Caco-2 (cell line): ENCODE data around the gene SPECC1. TPM values are rescaled to one million over a fixed set of nuclear protein-coding genes. Genes with fewer than 3 reads are reported as not detected.

Source experiments
- BruUV-seq: library from RNA; stranded (reverse); fragments of 400-500 nt; replicated peaks from 2 replicates; lab custom pipeline; 2021; lab: Mats Ljungman, UMichigan
- CTCF ChIA-PET: fragments of 300-600 bp; sonication (Branson Sonifier 250); formaldehyde crosslinking; loops from one replicate; lab custom pipeline; 2022; ENCODE audit warnings: antibody characterized with exemption; lab: Charles Lee
- POLR2A ChIA-PET: fragments of 300-600 bp; sonication (Branson Sonifier 250); formaldehyde crosslinking; loops from one replicate; lab custom pipeline; 2022; ENCODE audit warnings: antibody characterized with exemption; lab: Charles Lee
- DNase-seq, 2 experiments: peaks; one replicate each; pipeline versions ENCODE4 v3.0.0 to v3.0.0-alpha.2; 2020 to 2022
- H3K27me3 ChIP-seq: replicated peaks from 2 replicates; pipeline ENCODE4 v1.6.0; 2011; ENCODE audit warnings: low read length; ENCODE audit not compliant: control insufficient read depth, insufficient read depth
- H3K36me3 ChIP-seq: 2 replicates; pipeline ENCODE4 v1.5.1; 2011; ENCODE audit warnings: low read length; ENCODE audit not compliant: control insufficient read depth, insufficient read depth
- H3K4me1 ChIP-seq: fragments of 250-450 bp; sonication (Bioruptor Pico); 2 replicates; pipeline ENCODE4 v1.5.1; 2020; ENCODE audit warnings: mild to moderate bottlenecking
- H3K4me3 ChIP-seq: 2 replicates; pipeline ENCODE4 v1.5.1; 2011; ENCODE audit warnings: low read depth, mild to moderate bottlenecking, control low read depth, low read length
- H3K9me3 ChIP-seq: fragments of 250-450 bp; sonication (Bioruptor Pico); 2 replicates; pipeline ENCODE4 v1.5.1; 2020; ENCODE audit warnings: mild to moderate bottlenecking, moderate library complexity
- H3K27ac Mint-ChIP-seq: one replicate; pipeline ENCODE4 v1.8.0; 2022; ENCODE audit warnings: mixed read lengths; ENCODE audit not compliant: unreplicated experiment
- H3K27me3 Mint-ChIP-seq: one replicate; pipeline ENCODE4 v1.8.0; 2022; ENCODE audit warnings: mixed read lengths; ENCODE audit not compliant: insufficient read depth, unreplicated experiment
- H3K36me3 Mint-ChIP-seq: one replicate; pipeline ENCODE4 v1.8.0; 2022; ENCODE audit warnings: mild to moderate bottlenecking, mixed read lengths; ENCODE audit not compliant: insufficient read depth, unreplicated experiment
- H3K4me1 Mint-ChIP-seq: one replicate; pipeline ENCODE4 v1.8.0; 2022; ENCODE audit warnings: low read depth, mixed read lengths; ENCODE audit not compliant: unreplicated experiment
- H3K4me3 Mint-ChIP-seq: one replicate; pipeline ENCODE4 v1.8.0; 2022; ENCODE audit warnings: mild to moderate bottlenecking, moderate library complexity, mixed read lengths; ENCODE audit not compliant: unreplicated experiment
- H3K9me3 Mint-ChIP-seq: one replicate; pipeline ENCODE4 v1.8.0; 2022; ENCODE audit warnings: mixed read lengths; ENCODE audit not compliant: unreplicated experiment
- CTCF ChIP-seq, 2 experiments: fragments of 200-600 bp in 1 of 2; IDR thresholded peaks; 1 replicate in 1 of 2; 2 replicates in 1 of 2; pipeline versions ENCODE4 v1.5.1 to v1.8.0; 2011 to 2022; ENCODE audit warnings: antibody characterized with exemption in 1 of 2, control low read depth in 1 of 2, inconsistent platforms in 1 of 2, low read depth in 1 of 2, low read length in 1 of 2, mild to moderate bottlenecking in 1 of 2, moderate library complexity in 1 of 2; ENCODE audit not compliant: insufficient read depth in 1 of 2, severe bottlenecking in 1 of 2, unreplicated experiment in 1 of 2
- intact Hi-C: fragments of 100-400 bp; cut with micrococcal nuclease; formaldehyde crosslinking; loops from one replicate; pipeline ENCODE4 v1.10.0; 2022; ENCODE audit not compliant: unreplicated experiment
- total RNA-seq: library from RNA; stranded (reverse); gene quantifications from 2 replicates; pipeline ENCODE4 v1.2.3, GENCODE V29; 2022

The SPECC1 gene
- total RNA-seq, 1 experiment from 2014 or later, result 123 TPM

DNA sequence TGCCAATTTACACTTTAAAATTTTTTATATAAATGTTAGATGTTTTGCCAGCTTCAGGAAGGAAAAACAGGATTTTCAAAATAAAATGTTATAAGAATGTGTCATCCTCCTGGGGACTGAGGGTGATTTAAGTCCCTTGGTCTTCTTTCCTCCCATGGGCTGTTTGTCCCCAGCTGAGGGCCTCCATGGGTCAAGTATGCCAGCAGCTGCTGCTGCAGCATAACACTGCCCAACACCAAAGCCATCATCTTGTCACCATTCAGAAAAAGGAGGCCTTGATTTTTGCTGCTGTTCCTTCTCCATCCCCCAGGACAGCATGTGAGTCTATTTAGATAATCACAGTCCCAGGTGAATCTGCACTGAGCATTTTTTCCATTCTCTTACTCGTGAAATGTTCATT is 269.6 kb downstream of the SPECC1 start:
- CTCF ChIA-PET, result interaction anchor here (0.6 kb wide), 1 partner anchor 55 kb away, joined by 4 read pairs; no protein-coding TSS in a partner anchor
- BruUV-seq, result no TSS peak
- no peak for TF ChIP-seq CTCF (IDR thresholded peaks at IDR 0.05; ENCODE audit: insufficient read depth in 1 of 2, low read depth in 1 of 2, low read length in 1 of 2, severe bottlenecking in 1 of 2, unreplicated experiment in 1 of 2)
- Histone ChIP-seq H3K9me3 (no peaks in the 10 kb centered on the region), H3K4me1 (no peaks in the 10 kb centered on the region), H3K27me3 (no peaks in the 10 kb centered on the region), H3K4me3 (no peak overlapping the region), H3K36me3 (no peaks in the 10 kb centered on the region)
- Mint-ChIP-seq H3K4me3 (no peak overlapping the region), H3K27me3 (no peaks in the 10 kb centered on the region), H3K9me3 (no peaks in the 10 kb centered on the region), H3K27ac (no peak overlapping the region), H3K36me3 (peaks cover 23% of the 10 kb centered on the region), H3K4me1 (no peaks in the 10 kb centered on the region)
- intact Hi-C loops, result loop anchor here (5.0 kb wide), 1 partner anchor 52 kb away; no protein-coding TSS in a partner anchor
- no peak for DNase-seq
- POLR2A ChIA-PET, result no interaction called here

DNA sequence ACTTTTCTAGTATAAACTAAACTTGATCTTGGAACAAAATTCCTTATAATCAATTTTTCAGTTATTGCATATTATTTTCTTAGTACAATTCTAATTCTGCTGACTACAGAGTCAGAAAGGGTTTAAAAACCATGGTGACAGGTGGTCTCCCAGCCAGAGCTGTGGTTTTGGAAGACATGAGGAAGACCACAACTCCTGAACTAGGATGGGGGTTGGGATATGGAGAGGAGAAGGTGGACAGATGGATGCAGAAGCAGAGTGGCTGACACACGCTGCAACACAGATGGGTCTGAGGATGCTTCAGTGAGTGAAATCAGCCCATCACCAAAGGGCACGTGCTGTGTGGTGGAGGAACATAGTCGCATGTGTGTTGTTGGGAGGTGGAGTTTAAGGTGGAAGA is 270.5 kb downstream of the SPECC1 start:
- Histone ChIP-seq H3K9me3 (no peaks in the 10 kb centered on the region), H3K27me3 (no peaks in the 10 kb centered on the region), H3K36me3 (no peaks in the 10 kb centered on the region), H3K4me3 (no peak overlapping the region), H3K4me1 (no peaks in the 10 kb centered on the region)
- no peaks in the 10 kb centered on the region for H3K27me3 Mint-ChIP-seq
- BruUV-seq, result no TSS peak
- DNase-seq, result no peak
- H3K4me1 Mint-ChIP-seq, result no peaks in the 10 kb centered on the region
- TF ChIP-seq CTCF (IDR thresholded peaks at IDR 0.05; ENCODE audit: insufficient read depth in 1 of 2, low read depth in 1 of 2, low read length in 1 of 2, severe bottlenecking in 1 of 2, unreplicated experiment in 1 of 2), result no peak
- no peak overlapping the region for H3K27ac Mint-ChIP-seq
- ChIA-PET CTCF (no interaction called here), POLR2A (no interaction called here)
- H3K4me3 Mint-ChIP-seq, result no peak overlapping the region
- no peaks in the 10 kb centered on the region for H3K9me3 Mint-ChIP-seq
- peaks cover 23% of the 10 kb centered on the region for H3K36me3 Mint-ChIP-seq
- intact Hi-C loops, result loop anchor here (5.0 kb wide), 1 partner anchor 52 kb away; no protein-coding TSS in a partner anchor

DNA sequence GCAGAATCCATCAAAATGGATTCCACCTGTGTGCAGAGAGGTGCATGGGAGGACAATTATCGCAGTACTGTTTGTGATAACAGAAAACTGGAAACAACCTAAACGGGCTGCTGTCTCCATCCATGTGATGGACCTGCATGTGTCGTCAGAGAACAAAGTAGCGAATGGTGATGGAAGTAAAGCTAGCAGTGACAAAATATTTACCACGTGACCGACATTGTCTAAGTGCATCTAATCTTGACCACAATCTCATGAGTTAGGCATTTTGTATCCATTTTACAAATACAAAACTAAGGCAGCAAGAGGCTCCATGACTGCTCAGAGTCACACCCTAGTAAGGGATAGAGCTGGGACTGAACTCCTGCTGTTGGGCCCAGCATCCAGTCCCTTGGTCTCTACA is 270.9 kb downstream of the SPECC1 start:
- Histone ChIP-seq H3K4me3 (no peak overlapping the region), H3K4me1 (no peaks in the 10 kb centered on the region), H3K36me3 (no peaks in the 10 kb centered on the region), H3K9me3 (no peaks in the 10 kb centered on the region), H3K27me3 (no peaks in the 10 kb centered on the region)
- intact Hi-C loops, result no loop called here
- no peak overlapping the region for H3K4me3 Mint-ChIP-seq
- TF ChIP-seq CTCF (IDR thresholded peaks at IDR 0.05; ENCODE audit: insufficient read depth in 1 of 2, low read depth in 1 of 2, low read length in 1 of 2, severe bottlenecking in 1 of 2, unreplicated experiment in 1 of 2), result no peak
- no peak for DNase-seq
- no peak overlapping the region for H3K27ac Mint-ChIP-seq
- peaks cover 23% of the 10 kb centered on the region for H3K36me3 Mint-ChIP-seq
- H3K9me3 Mint-ChIP-seq, result no peaks in the 10 kb centered on the region
- ChIA-PET CTCF (no interaction called here), POLR2A (no interaction called here)
- no TSS peak for BruUV-seq
- no peaks in the 10 kb centered on the region for H3K4me1 Mint-ChIP-seq
- no peaks in the 10 kb centered on the region for H3K27me3 Mint-ChIP-seq
